ENCODE results near the gene UNC13A.
"Not testable (repeated sequence)": the region's sequence is repeated elsewhere in the genome, so short reads cannot be mapped to it uniquely, and the experiment has no call there.

Gene UNC13A

DNA sequence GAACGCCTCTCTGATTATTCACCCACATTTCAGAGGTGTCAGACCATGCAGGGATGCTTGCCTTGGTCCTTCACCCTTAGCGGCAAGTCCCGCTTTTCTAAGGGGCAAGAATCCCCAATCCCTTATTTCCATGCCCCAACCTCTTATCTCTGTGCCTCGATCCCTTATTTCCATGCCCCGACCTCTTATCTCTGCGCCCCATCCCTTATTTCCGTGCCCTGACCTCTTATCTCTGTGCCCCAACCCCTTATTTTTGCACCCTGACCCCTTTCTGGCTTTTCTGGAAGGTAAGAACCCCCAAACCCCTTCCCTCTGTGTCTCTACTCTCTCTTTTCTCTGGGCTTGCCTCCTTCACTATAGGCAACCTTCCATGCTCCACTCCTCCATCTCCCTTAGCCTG, 93.9 kb downstream of the UNC13A start:
- H3K9me3 ChIP-seq (ENCODE audit: insufficient read depth, low read length, severe bottlenecking); ATAC-seq (ENCODE audit: insufficient read depth, low read depth); DNase-seq; H2AFZ ChIP-seq (ENCODE audit: low read depth, low read length); H3K27ac ChIP-seq (ENCODE audit: low read length); H3K36me3 ChIP-seq (ENCODE audit: insufficient read depth, low read length); H3K4me3 ChIP-seq (ENCODE audit: low read depth in 1 of 2, low read length in 2 of 2); H3K27me3 ChIP-seq (ENCODE audit: insufficient read depth, low read length, poor library complexity); H3K4me2 ChIP-seq (ENCODE audit: insufficient read depth, low read length); H3K79me2 ChIP-seq (ENCODE audit: insufficient read depth, low read length); H3K9ac ChIP-seq (ENCODE audit: low read depth, low read length); H3K4me1 ChIP-seq (ENCODE audit: insufficient read depth, low read length); H4K20me1 ChIP-seq (ENCODE audit: insufficient read depth, low read length): not testable (repeated sequence)

DNA sequence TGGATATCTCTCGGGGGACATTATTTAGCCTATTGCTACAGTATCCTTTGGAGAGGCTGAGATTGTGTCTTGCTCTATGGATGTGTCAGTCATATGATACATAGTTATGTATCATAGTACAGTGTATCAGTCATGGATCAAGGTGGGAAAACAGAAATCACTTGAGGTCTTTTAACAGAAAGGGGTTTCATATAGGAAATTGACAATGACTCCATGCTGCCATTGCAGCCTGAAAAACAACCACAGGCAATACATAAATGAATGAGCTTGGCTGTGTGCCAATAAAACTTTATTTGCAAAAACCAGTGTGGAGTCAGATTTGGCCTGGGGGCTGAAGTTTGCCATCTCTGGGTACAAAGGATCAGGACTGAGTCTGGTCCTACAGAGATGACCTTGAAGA, 97.3 kb downstream of the UNC13A start:
- no peaks in the 10 kb centered on the region for H3K4me1 ChIP-seq (ENCODE audit: insufficient read depth, low read length)
- DNase-seq (no peak), ATAC-seq (ENCODE audit: insufficient read depth, low read depth) (no peak)
- no peaks in the 10 kb centered on the region for H3K79me2 ChIP-seq (ENCODE audit: insufficient read depth, low read length)
- no peaks in the 10 kb centered on the region for H3K9me3 ChIP-seq (ENCODE audit: insufficient read depth, low read length, severe bottlenecking)
- no peak overlapping the region for H2AFZ ChIP-seq (ENCODE audit: low read depth, low read length)
- no peaks in the 10 kb centered on the region for H3K27me3 ChIP-seq (ENCODE audit: insufficient read depth, low read length, poor library complexity)
- no peak overlapping the region for H3K9ac ChIP-seq (ENCODE audit: low read depth, low read length)
- no peak overlapping the region for H3K4me3 ChIP-seq (ENCODE audit: low read depth in 1 of 2, low read length in 2 of 2)
- H4K20me1 ChIP-seq (ENCODE audit: insufficient read depth, low read length): no peaks in the 10 kb centered on the region
- no peak overlapping the region for H3K27ac ChIP-seq (ENCODE audit: low read length)
- TF ChIP-seq EZH2 (IDR thresholded peaks at IDR 0.05; ENCODE audit: borderline replicate concordance, low read depth, low read length, severe bottlenecking): no peak
- TF ChIP-seq, protein P1, sequence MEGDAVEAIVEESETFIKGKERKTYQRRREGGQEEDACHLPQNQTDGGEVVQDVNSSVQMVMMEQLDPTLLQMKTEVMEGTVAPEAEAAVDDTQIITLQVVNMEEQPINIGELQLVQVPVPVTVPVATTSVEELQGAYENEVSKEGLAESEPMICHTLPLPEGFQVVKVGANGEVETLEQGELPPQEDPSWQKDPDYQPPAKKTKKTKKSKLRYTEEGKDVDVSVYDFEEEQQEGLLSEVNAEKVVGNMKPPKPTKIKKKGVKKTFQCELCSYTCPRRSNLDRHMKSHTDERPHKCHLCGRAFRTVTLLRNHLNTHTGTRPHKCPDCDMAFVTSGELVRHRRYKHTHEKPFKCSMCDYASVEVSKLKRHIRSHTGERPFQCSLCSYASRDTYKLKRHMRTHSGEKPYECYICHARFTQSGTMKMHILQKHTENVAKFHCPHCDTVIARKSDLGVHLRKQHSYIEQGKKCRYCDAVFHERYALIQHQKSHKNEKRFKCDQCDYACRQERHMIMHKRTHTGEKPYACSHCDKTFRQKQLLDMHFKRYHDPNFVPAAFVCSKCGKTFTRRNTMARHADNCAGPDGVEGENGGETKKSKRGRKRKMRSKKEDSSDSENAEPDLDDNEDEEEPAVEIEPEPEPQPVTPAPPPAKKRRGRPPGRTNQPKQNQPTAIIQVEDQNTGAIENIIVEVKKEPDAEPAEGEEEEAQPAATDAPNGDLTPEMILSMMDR (IDR thresholded peaks at IDR 0.05; ENCODE audit: borderline replicate concordance, extremely low read depth, low read length, poor library complexity, severe bottlenecking): no peak
- no peak overlapping the region for H3K4me2 ChIP-seq (ENCODE audit: insufficient read depth, low read length)
- H3K36me3 ChIP-seq (ENCODE audit: insufficient read depth, low read length): no peaks in the 10 kb centered on the region

DNA sequence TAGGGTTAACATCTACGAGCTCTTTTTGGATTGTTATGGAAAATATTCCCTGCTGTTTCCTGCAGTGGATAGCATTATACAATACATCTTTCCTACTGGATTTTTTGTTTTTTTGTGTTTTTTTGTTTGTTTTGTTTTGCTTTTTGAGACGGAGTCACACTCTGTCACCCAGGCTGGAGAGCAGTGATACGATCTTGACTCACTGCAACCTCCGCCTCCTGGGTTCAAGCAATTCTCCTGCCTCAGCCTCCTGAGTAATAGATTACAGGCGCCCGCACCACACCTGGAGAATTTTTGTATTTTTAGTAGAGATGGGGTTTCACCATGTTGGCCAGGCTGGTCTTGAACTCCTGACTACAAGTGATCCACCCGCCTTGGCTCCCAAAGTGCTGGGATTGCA, 102.8 kb downstream of the UNC13A start:
- not testable (repeated sequence) for H3K27ac ChIP-seq (ENCODE audit: low read length); H3K79me2 ChIP-seq (ENCODE audit: insufficient read depth, low read length); ATAC-seq (ENCODE audit: insufficient read depth, low read depth); H3K9ac ChIP-seq (ENCODE audit: low read depth, low read length); H3K4me2 ChIP-seq (ENCODE audit: insufficient read depth, low read length); H2AFZ ChIP-seq (ENCODE audit: low read depth, low read length); H3K4me3 ChIP-seq (ENCODE audit: low read depth in 1 of 2, low read length in 2 of 2); H3K27me3 ChIP-seq (ENCODE audit: insufficient read depth, low read length, poor library complexity); H3K9me3 ChIP-seq (ENCODE audit: insufficient read depth, low read length, severe bottlenecking); H3K4me1 ChIP-seq (ENCODE audit: insufficient read depth, low read length); H4K20me1 ChIP-seq (ENCODE audit: insufficient read depth, low read length); DNase-seq
- H3K36me3 ChIP-seq (ENCODE audit: insufficient read depth, low read length): peaks cover 25% of the 10 kb centered on the region

DNA sequence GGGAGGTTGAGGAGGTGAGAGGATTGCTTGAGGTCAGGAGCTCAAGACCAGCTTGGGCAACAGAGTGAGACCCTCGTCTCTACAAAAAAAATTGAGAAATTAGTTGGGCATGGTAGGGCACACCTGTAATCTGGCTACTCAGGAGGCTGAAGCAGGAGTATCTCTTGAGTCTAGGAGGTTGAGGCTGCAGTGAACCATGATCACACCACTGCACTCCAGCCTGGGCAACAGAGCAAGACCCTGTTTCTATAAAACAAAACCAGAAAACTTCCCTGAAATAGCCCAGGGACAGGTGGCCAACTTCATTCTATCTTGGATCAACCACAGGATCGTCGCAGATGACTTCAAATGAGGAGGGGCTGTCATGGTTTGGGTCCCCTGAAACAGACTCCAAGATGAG, 104.0 kb downstream of the UNC13A start:
- Histone ChIP-seq H3K36me3 (ENCODE audit: insufficient read depth, low read length) (peaks cover 38% of the 10 kb centered on the region), H3K27ac (ENCODE audit: low read length) (no peak overlapping the region), H3K4me3 (ENCODE audit: low read depth in 1 of 2, low read length in 2 of 2) (no peak overlapping the region), H4K20me1 (ENCODE audit: insufficient read depth, low read length) (peaks cover 13% of the 10 kb centered on the region; the same call in 1 of the 2 replicates), H3K4me2 (ENCODE audit: insufficient read depth, low read length) (no peak overlapping the region), H3K9me3 (ENCODE audit: insufficient read depth, low read length, severe bottlenecking) (no peaks in the 10 kb centered on the region), H3K79me2 (ENCODE audit: insufficient read depth, low read length) (no peaks in the 10 kb centered on the region), H3K4me1 (ENCODE audit: insufficient read depth, low read length) (no peaks in the 10 kb centered on the region), H2AFZ (ENCODE audit: low read depth, low read length) (no peak overlapping the region), H3K27me3 (ENCODE audit: insufficient read depth, low read length, poor library complexity) (no peaks in the 10 kb centered on the region), H3K9ac (ENCODE audit: low read depth, low read length) (no peak overlapping the region)
- DNase-seq: no peak
- ATAC-seq (ENCODE audit: insufficient read depth, low read depth): no peak
- TF ChIP-seq, protein P1 (IDR thresholded peaks at IDR 0.05; ENCODE audit: borderline replicate concordance, extremely low read depth, low read length, poor library complexity, severe bottlenecking): no peak
- no peak for TF ChIP-seq EZH2 (IDR thresholded peaks at IDR 0.05; ENCODE audit: borderline replicate concordance, low read depth, low read length, severe bottlenecking)
